HFFc6 (cell line): ENCODE data around the gene LAMC2. TPM values are rescaled to one million over a fixed set of nuclear protein-coding genes. Genes with fewer than 3 reads are reported as not detected.

Source experiments
- DNase-seq: peaks from one replicate; pipeline ENCODE4 v3.0.0-alpha.2; 2018
- H3K27ac Mint-ChIP-seq: 2 replicates; pipeline ENCODE4 v1.8.0; 2020; ENCODE audit warnings: mild to moderate bottlenecking, mixed read lengths
- H3K27me3 Mint-ChIP-seq: 2 replicates; pipeline ENCODE4 v1.8.0; 2021; ENCODE audit warnings: mild to moderate bottlenecking, moderate library complexity, mixed read lengths; ENCODE audit not compliant: insufficient read depth
- H3K36me3 Mint-ChIP-seq: 2 replicates; pipeline ENCODE4 v1.8.0; 2021; ENCODE audit warnings: low read depth, mixed read lengths
- H3K4me1 Mint-ChIP-seq: 2 replicates; pipeline ENCODE4 v1.8.0; 2020; ENCODE audit warnings: low read depth, mixed read lengths
- H3K4me3 Mint-ChIP-seq: 2 replicates; pipeline ENCODE4 v1.8.0; 2020; ENCODE audit warnings: mild to moderate bottlenecking, moderate library complexity, mixed read lengths
- H3K9me3 Mint-ChIP-seq: 2 replicates; pipeline ENCODE4 v1.8.0; 2020; ENCODE audit warnings: mild to moderate bottlenecking, mixed read lengths
- long read RNA-seq: library from polyadenylated mRNA; unstranded; transcript quantifications from one replicate; pipeline ENCODE4 v2.0.0, GENCODE V29; 2019
- total RNA-seq, 6 experiments: library from RNA; stranded (reverse); fragmentation: NEBNext Ultra II Directional; extraction: Animal tissue kit (Norgen Biotek cat#: 25700); gene quantifications; 2 replicates in 1 of 6; 3 replicates in 5 of 6; pipeline ENCODE4 v1.2.3, GENCODE V29; 2021
- TF ChIP-seq, protein P1 (sequence below): fragments of 200-600 bp; sonication (generic); IDR thresholded peaks from 2 replicates; pipeline ENCODE4 v1.5.0; 2021; ENCODE audit warnings: antibody characterized with exemption, mild to moderate bottlenecking

Gene LAMC2
- 1 to 10 TPM; 1.5 to 2.3 (median 1.7) TPM for total RNA-seq
- long read RNA-seq, partial matches to known transcripts = 3 of 6 reads
- long read RNA-seq, other reads (novel, unspliced or antisense) = 3 of 6 reads

DNA sequence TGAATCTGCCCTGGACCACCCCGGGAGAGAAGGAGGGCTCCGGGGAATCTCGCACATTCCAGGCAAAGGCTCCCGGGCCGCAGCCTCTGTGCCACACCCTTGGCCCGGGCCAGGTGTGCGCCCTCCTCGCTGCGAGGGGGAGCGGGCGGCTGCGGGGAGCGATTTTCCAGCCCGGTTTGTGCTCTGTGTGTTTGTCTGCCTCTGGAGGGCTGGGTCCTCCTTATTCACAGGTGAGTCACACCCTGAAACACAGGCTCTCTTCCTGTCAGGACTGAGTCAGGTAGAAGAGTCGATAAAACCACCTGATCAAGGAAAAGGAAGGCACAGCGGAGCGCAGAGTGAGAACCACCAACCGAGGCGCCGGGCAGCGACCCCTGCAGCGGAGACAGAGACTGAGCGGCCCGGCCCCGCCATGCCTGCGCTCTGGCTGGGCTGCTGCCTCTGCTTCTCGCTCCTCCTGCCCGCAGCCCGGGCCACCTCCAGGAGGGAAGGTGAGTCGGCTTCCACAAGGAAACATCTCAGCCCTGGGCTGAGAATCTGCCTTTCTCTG is at the start of gene LAMC2:
Gene LAMC2 (plus strand): TSS at position 324 of the 550 bp plus-strand sequence. CDS start 89 bp downstream, at position 413.
- TF ChIP-seq, protein P1, sequence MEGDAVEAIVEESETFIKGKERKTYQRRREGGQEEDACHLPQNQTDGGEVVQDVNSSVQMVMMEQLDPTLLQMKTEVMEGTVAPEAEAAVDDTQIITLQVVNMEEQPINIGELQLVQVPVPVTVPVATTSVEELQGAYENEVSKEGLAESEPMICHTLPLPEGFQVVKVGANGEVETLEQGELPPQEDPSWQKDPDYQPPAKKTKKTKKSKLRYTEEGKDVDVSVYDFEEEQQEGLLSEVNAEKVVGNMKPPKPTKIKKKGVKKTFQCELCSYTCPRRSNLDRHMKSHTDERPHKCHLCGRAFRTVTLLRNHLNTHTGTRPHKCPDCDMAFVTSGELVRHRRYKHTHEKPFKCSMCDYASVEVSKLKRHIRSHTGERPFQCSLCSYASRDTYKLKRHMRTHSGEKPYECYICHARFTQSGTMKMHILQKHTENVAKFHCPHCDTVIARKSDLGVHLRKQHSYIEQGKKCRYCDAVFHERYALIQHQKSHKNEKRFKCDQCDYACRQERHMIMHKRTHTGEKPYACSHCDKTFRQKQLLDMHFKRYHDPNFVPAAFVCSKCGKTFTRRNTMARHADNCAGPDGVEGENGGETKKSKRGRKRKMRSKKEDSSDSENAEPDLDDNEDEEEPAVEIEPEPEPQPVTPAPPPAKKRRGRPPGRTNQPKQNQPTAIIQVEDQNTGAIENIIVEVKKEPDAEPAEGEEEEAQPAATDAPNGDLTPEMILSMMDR = no peak
- Mint-ChIP-seq H3K36me3 (no peaks in the 10 kb centered on the region), H3K27me3 (no peaks in the 10 kb centered on the region; the same call in 1 of the 2 replicates), H3K9me3 (no peaks in the 10 kb centered on the region), H3K27ac (no peak within 1 kb of the TSS), H3K4me3 (no peak within 1 kb of the TSS), H3K4me1 (peaks cover 20% of the 10 kb centered on the region)
- no peak for DNase-seq

DNA sequence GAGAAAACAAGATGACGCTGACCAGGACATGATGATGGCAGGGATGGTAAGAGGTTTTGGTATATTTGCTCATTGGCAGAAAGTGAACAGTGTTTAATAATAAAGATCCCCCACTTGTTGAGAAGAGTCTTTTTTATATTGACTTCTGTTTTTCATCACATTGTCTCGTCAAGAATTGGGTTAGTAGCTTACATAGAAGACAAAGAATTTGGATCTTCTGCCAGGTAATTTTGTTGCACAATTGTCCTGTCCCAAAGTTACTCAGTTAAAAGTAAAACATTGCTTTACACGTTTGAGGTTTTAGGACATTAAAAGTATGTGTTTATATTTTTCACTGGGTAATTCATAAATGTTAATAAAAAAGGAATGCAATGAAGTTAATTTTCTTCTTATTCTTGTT is 48.3 kb upstream of the LAMC2 start:
- no peaks in the 10 kb centered on the region for H3K9me3 Mint-ChIP-seq
- TF ChIP-seq, protein P1 = no peak
- peaks cover 25% of the 10 kb centered on the region for H3K27me3 Mint-ChIP-seq
- H3K36me3 Mint-ChIP-seq = peaks cover 86% of the 10 kb centered on the region
- peaks cover 75% of the 10 kb centered on the region for H3K4me1 Mint-ChIP-seq
- H3K4me3 Mint-ChIP-seq = peak overlapping the region; percentile 1; the same call in 1 of the 2 replicates
- peak overlapping the region; percentile 74 for H3K27ac Mint-ChIP-seq
- no peak for DNase-seq

DNA sequence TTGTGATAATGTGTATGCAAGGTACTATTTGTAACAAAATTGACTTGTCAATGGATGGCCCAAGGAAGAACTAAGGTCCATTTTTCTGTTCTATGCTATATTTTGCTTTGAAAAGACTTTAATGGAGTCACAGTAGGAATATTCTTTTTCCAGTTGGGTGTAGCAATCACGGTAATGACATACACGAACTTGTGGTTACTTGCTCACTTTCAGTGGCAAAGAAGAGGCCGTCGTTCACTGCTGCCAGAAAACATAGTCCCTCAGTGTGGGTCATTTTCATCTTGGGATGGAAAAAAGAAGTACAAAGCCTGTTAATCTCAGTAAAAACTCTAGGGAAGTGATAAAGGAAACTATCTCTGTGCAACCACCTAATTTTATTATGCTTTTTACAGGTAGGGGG is 47.8 kb upstream of the LAMC2 start:
- Mint-ChIP-seq H3K4me1 (peaks cover 75% of the 10 kb centered on the region), H3K27me3 (peaks cover 23% of the 10 kb centered on the region), H3K27ac (peak overlapping the region; percentile 74), H3K9me3 (no peaks in the 10 kb centered on the region), H3K4me3 (peak overlapping the region; percentile 32; the same call in 1 of the 2 replicates), H3K36me3 (peaks cover 89% of the 10 kb centered on the region)
- no peak for DNase-seq
- TF ChIP-seq, protein P1 = no peak

DNA sequence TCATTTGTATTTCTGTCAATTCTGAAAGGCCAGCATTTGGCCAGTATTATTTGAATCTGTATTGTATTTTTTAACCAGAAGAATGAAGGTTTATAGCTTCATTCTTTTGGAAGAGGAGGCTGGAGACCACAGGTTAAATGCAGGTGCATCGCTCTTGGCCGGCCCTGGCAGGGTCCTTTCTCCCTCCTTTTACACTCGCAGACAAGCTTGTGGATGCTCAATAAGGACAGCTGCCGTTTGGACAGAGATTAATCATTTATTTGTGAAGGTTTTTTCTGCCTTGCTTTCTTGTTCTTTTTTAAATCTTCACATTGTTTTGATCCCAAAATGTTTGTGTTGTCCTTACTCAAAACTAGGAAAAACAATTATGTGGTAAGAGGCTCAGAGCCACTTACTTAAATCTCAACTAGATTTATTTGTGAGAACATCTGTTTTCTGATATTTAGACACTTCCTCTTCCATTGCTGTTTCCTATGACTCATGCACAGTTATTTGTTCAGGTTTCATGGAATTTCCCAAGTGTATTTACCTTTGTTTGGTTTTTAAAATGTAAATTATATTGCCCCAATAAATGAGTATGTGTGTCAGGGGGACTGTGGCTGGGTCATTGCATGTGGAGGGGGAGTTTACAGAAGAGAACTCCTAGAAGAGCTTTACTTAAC is 46.7 kb upstream of the LAMC2 start:
- H3K4me3 Mint-ChIP-seq = peak overlapping the region; percentile 62
- peaks cover 20% of the 10 kb centered on the region for H3K27me3 Mint-ChIP-seq
- H3K36me3 Mint-ChIP-seq = peaks cover 89% of the 10 kb centered on the region
- TF ChIP-seq, protein P1 = no peak
- H3K9me3 Mint-ChIP-seq = no peaks in the 10 kb centered on the region
- H3K27ac Mint-ChIP-seq = peak overlapping the region; percentile 74
- peaks cover 74% of the 10 kb centered on the region for H3K4me1 Mint-ChIP-seq
- peak; percentile 40 for DNase-seq

DNA sequence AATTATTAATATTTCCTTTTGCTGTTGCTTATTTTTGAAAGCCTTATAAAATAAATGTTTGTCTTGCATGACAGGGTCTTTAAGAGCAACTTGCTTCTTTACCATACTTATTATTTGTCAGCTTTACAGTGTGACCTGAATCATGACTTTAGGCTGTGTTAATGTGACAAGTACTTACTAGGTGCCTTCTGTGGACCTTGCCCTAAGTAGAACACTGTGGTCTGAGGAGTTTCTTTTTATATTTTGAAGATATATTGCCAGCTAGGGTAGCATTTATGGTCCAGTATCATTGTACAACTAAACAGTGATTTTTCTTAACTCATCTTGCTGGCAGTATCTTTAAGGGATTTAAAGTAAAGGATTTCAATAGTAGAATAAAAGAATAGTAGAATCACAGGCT is 45.4 kb upstream of the LAMC2 start:
- Mint-ChIP-seq H3K4me1 (peaks cover 66% of the 10 kb centered on the region), H3K4me3 (no peak overlapping the region), H3K36me3 (peaks cover 82% of the 10 kb centered on the region), H3K27me3 (peaks cover 10% of the 10 kb centered on the region), H3K9me3 (no peaks in the 10 kb centered on the region), H3K27ac (peak overlapping the region; percentile 19)
- DNase-seq = no peak
- TF ChIP-seq, protein P1 = no peak
